Measurements from ENCODE around the gene MAP2K5. TPM values are rescaled to one million over a fixed set of nuclear protein-coding genes. Genes with fewer than 3 reads are reported as not detected.
"Not testable (repeated sequence)": the region's sequence is repeated elsewhere in the genome, so short reads cannot be mapped to it uniquely, and the experiment has no call there.

MAP2K5 gene
- total RNA-seq, 3 donors from 2014 or later = 26.4 to 36.4 (median 30.3) TPM

GRCh38 chr15:67660446-67660845, 117.9 kb downstream of the MAP2K5 start:
- DNase-seq = no peak
- ATAC-seq = peak; percentile 63

GRCh38 chr15:67660874-67661606, 118.5 kb downstream of the MAP2K5 start:
- Histone ChIP-seq H3K9me3 (no peaks in the 10 kb centered on the region), H3K4me1 (ENCODE audit: low read depth) (no peaks in the 10 kb centered on the region), H3K4me3 (no peak overlapping the region), H3K36me3 (ENCODE audit: low read depth) (no peaks in the 10 kb centered on the region)
- no peak for TF ChIP-seq CTCF (IDR thresholded peaks at IDR 0.05)
- DNase-seq (no peak), ATAC-seq (no peak)
- intact Hi-C loops (cut with DNase I, micrococcal nuclease) = no loop called here

More at GRCh38 chr15:67660446-67660845, 117.9 kb downstream of the MAP2K5 start:
- H3K9me3 ChIP-seq = no peaks in the 10 kb centered on the region
- intact Hi-C loops (cut with DNase I, micrococcal nuclease) = no loop called here
- no peaks in the 10 kb centered on the region for H3K4me1 ChIP-seq (ENCODE audit: low read depth)
- H3K4me3 ChIP-seq = no peak overlapping the region
- no peaks in the 10 kb centered on the region for H3K36me3 ChIP-seq (ENCODE audit: low read depth)
- no peak for TF ChIP-seq CTCF (IDR thresholded peaks at IDR 0.05)

GRCh38 chr15:67670647-67671305, 128.3 kb downstream of the MAP2K5 start:
- DNase-seq (no peak), ATAC-seq (no peak)
- Histone ChIP-seq H3K36me3 (ENCODE audit: low read depth) (no peaks in the 10 kb centered on the region), H3K4me3 (no peak overlapping the region), H3K4me1 (ENCODE audit: low read depth) (no peaks in the 10 kb centered on the region), H3K9me3 (no peaks in the 10 kb centered on the region)
- no peak for TF ChIP-seq CTCF (IDR thresholded peaks at IDR 0.05)
- intact Hi-C loops (cut with DNase I, micrococcal nuclease) = no loop called here

GRCh38 chr15:67672834-67673233, 130.3 kb downstream of the MAP2K5 start:
- intact Hi-C loops (cut with DNase I, micrococcal nuclease); H3K36me3 ChIP-seq (ENCODE audit: low read depth); H3K4me3 ChIP-seq; ATAC-seq; DNase-seq; H3K4me1 ChIP-seq (ENCODE audit: low read depth); H3K9me3 ChIP-seq: not testable (repeated sequence)

GRCh38 chr15:67674983-67675382, 132.5 kb downstream of the MAP2K5 start:
- no peak for TF ChIP-seq CTCF (IDR thresholded peaks at IDR 0.05)
- no peak for DNase-seq
- intact Hi-C loops (cut with DNase I, micrococcal nuclease) = no loop called here
- Histone ChIP-seq H3K4me1 (ENCODE audit: low read depth) (no peaks in the 10 kb centered on the region), H3K4me3 (no peak overlapping the region), H3K9me3 (no peaks in the 10 kb centered on the region), H3K36me3 (ENCODE audit: low read depth) (no peaks in the 10 kb centered on the region)
- ATAC-seq = no peak

GRCh38 chr15:67678089-67678488, 135.6 kb downstream of the MAP2K5 start:
- Histone ChIP-seq H3K4me3 (no peak overlapping the region), H3K4me1 (ENCODE audit: low read depth) (no peaks in the 10 kb centered on the region), H3K36me3 (ENCODE audit: low read depth) (no peaks in the 10 kb centered on the region), H3K9me3 (peaks cover 6% of the 10 kb centered on the region)
- DNase-seq = no peak
- ATAC-seq = no peak
- TF ChIP-seq CTCF (IDR thresholded peaks at IDR 0.05) = no peak
- intact Hi-C loops (cut with DNase I, micrococcal nuclease) = no loop called here
